Measurements from ENCODE around the gene CEACAM16.

DNA sequence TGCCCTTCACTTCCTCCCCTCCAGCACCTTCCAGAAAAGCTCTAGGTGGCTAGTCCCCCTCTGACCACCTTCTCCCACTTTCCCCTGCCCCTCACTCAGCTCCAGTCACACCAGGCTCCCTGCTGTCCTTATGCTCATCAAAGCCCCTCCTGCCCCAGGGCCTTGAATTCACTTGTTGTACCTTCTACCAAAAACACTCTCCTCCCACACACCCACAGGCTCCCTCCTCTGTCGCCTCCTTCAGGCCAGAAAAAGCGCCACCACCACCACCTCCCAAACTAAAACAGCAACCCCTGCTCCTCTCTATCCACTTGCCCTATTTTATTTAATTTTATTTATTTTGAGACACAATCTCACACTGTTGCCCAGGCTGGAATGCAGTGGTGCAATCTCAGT is 4.8 kb upstream of the CEACAM16 start:
- TF ChIP-seq, protein P1, sequence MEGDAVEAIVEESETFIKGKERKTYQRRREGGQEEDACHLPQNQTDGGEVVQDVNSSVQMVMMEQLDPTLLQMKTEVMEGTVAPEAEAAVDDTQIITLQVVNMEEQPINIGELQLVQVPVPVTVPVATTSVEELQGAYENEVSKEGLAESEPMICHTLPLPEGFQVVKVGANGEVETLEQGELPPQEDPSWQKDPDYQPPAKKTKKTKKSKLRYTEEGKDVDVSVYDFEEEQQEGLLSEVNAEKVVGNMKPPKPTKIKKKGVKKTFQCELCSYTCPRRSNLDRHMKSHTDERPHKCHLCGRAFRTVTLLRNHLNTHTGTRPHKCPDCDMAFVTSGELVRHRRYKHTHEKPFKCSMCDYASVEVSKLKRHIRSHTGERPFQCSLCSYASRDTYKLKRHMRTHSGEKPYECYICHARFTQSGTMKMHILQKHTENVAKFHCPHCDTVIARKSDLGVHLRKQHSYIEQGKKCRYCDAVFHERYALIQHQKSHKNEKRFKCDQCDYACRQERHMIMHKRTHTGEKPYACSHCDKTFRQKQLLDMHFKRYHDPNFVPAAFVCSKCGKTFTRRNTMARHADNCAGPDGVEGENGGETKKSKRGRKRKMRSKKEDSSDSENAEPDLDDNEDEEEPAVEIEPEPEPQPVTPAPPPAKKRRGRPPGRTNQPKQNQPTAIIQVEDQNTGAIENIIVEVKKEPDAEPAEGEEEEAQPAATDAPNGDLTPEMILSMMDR (IDR thresholded peaks at IDR 0.05; ENCODE audit: insufficient read depth, low read length), result no peak
- TF ChIP-seq POLR2AphosphoS5 (IDR thresholded peaks at IDR 0.05; ENCODE audit: low read depth), result no peak
